HepG2 (cell line): Measurements from ENCODE around the gene PSMC3IP. TPM values are rescaled to one million over a fixed set of nuclear protein-coding genes. Genes with fewer than 3 reads are reported as not detected.

Experiments used
- CHD4 ChIP-seq: fragments of 200-600 bp; sonication (generic); IDR thresholded peaks from 2 replicates; pipeline ENCODE4 v1.7.0; 2017; ENCODE audit warnings: mild to moderate bottlenecking, low read length, borderline replicate concordance
- CREB1 ChIP-seq, 2 experiments: fragments of 450-650 bp in 1 of 2; IDR thresholded peaks; 2 replicates each; pipeline ENCODE4 v1.6.1; 2016 to 2017; ENCODE audit warnings: control low read depth in 1 of 2, mild to moderate bottlenecking in 1 of 2, missing compliant biosample characterization in 1 of 2, missing genetic modification characterization in 1 of 2
- ETV6 ChIP-seq: sonication (generic); formaldehyde crosslinking; conservative IDR thresholded peaks from 2 replicates; pipeline ENCODE4 v1.4.0; 2020; ENCODE audit warnings: missing genetic modification reagents
- FLYWCH1 ChIP-seq: sonication (generic); formaldehyde crosslinking; IDR thresholded peaks from 2 replicates; pipeline ENCODE4 v1.8.1; 2023; ENCODE audit warnings: mild to moderate bottlenecking, missing genetic modification reagents
- HOXA5 ChIP-seq: sonication (generic); formaldehyde crosslinking; IDR thresholded peaks from 2 replicates; pipeline ENCODE4 v1.4.0; 2020; ENCODE audit warnings: missing genetic modification reagents
- KDM5A ChIP-seq: fragments of 200-600 bp; sonication (generic); IDR thresholded peaks from 2 replicates; pipeline ENCODE4 v1.7.0; 2018; ENCODE audit warnings: antibody characterized with exemption, mild to moderate bottlenecking, low read length, borderline replicate concordance
- RCOR2 ChIP-seq: IDR thresholded peaks from 2 replicates; pipeline ENCODE4 v1.6.1; 2016; ENCODE audit warnings: missing biosample characterization, missing genetic modification reagents
- SIN3B ChIP-seq: fragments of 150-350 bp; IDR thresholded peaks from 2 replicates; pipeline ENCODE4 v1.6.1; 2014; ENCODE audit warnings: low read length
- SRF ChIP-seq: IDR thresholded peaks from 2 replicates; pipeline ENCODE4 v1.6.1; 2011; ENCODE audit warnings: mild to moderate bottlenecking, low read depth, low read length, moderate library complexity
- TARDBP ChIP-seq: sonication (generic); formaldehyde crosslinking; IDR thresholded peaks from 2 replicates; pipeline ENCODE4 v1.8.0; 2022; ENCODE audit warnings: mild to moderate bottlenecking, missing genetic modification reagents
- TEAD3 ChIP-seq: optimal IDR thresholded peaks from 2 replicates; pipeline ENCODE3; 2016; ENCODE audit warnings: borderline replicate concordance
- U2AF1 ChIP-seq: fragments of 200-400 bp; formaldehyde crosslinking; optimal IDR thresholded peaks from 2 replicates; pipeline ENCODE3; 2017; ENCODE audit warnings: mild to moderate bottlenecking, low read depth, low read length
- ZC3H4 ChIP-seq: sonication (generic); formaldehyde crosslinking; IDR thresholded peaks from 2 replicates; pipeline ENCODE4 v1.4.0; 2020; ENCODE audit warnings: missing genetic modification reagents, borderline replicate concordance
- ZNF263 ChIP-seq: sonication (generic); formaldehyde crosslinking; IDR thresholded peaks from 2 replicates; pipeline ENCODE4 v1.4.0; 2020; ENCODE audit warnings: missing genetic modification reagents
- ZNF382 ChIP-seq: sonication (generic); formaldehyde crosslinking; IDR thresholded peaks from 2 replicates; pipeline ENCODE4 v1.5.0; 2020; ENCODE audit warnings: missing genetic modification reagents, mild to moderate bottlenecking, borderline replicate concordance
- ZNF441 ChIP-seq: sonication (generic); formaldehyde crosslinking; IDR thresholded peaks from 2 replicates; pipeline ENCODE4 v1.7.0; 2021; ENCODE audit warnings: missing genetic modification reagents, borderline replicate concordance
- ZNF512B ChIP-seq: sonication (generic); formaldehyde crosslinking; IDR thresholded peaks from 2 replicates; pipeline ENCODE4 v1.5.1; 2020; ENCODE audit warnings: missing genetic modification reagents, mild to moderate bottlenecking, borderline replicate concordance
- ZNF576 ChIP-seq: sonication (generic); formaldehyde crosslinking; IDR thresholded peaks from 2 replicates; pipeline ENCODE4 v1.4.0; 2020; ENCODE audit warnings: mild to moderate bottlenecking, missing genetic modification reagents
- ZNF607 ChIP-seq: sonication (generic); formaldehyde crosslinking; IDR thresholded peaks from 2 replicates; pipeline ENCODE4 v1.5.1; 2020; ENCODE audit warnings: missing genetic modification reagents, mild to moderate bottlenecking, borderline replicate concordance
- ZNF776 ChIP-seq: sonication (generic); formaldehyde crosslinking; IDR thresholded peaks from 2 replicates; pipeline ENCODE4 v1.4.0; 2020; ENCODE audit warnings: mild to moderate bottlenecking, missing genetic modification reagents
- polyA plus RNA-seq, 8 experiments: library from polyadenylated mRNA; depleted of rRNA in 3 of 8; stranded (reverse) in 7 of 8; unstranded in 1 of 8; fragments of >200 nt; fragmentation: Illumina TruSeq in 4 of 8; extraction: Trizol in 4 of 8; gene quantifications; 2 replicates each; pipeline versions ENCODE4 v1.2.1 to v1.2.3, GENCODE V29; 2011 to 2016; ENCODE audit warnings: low read depth in 4 of 8, missing spikeins in 1 of 8, mixed read lengths in 1 of 8; ENCODE audit not compliant: insufficient read depth in 1 of 8
- total RNA-seq, 5 experiments: library from RNA; depleted of rRNA; stranded (reverse); fragments of >200 nt; fragmentation: Illumina TruSeq; extraction: Trizol; gene quantifications; 2 replicates each; pipeline ENCODE4 v1.2.3, GENCODE V29; 2016; ENCODE audit warnings: low read depth in 1 of 5
- TF ChIP-seq, protein P1 (sequence below), 2 experiments: sonication (generic) in 1 of 2; formaldehyde crosslinking in 1 of 2; IDR thresholded peaks; 2 replicates each; pipeline versions ENCODE4 v1.4.0 to v1.6.1; 2018 to 2020; ENCODE audit warnings: missing genetic modification reagents in 2 of 2, borderline replicate concordance in 1 of 2, low read depth in 1 of 2, mild to moderate bottlenecking in 1 of 2, missing biosample characterization in 1 of 2
- TF ChIP-seq, protein P2 (sequence below): sonication (generic); formaldehyde crosslinking; IDR thresholded peaks from 2 replicates; pipeline ENCODE4 v1.8.1; 2023; ENCODE audit warnings: mild to moderate bottlenecking, missing genetic modification reagents, borderline replicate concordance
- TF ChIP-seq, protein P3 (sequence below): sonication (generic); formaldehyde crosslinking; IDR thresholded peaks from 2 replicates; pipeline ENCODE4 v1.4.0; 2020; ENCODE audit warnings: mild to moderate bottlenecking, missing genetic modification reagents

PSMC3IP gene
- total and polyA plus RNA-seq, 2 of the 13 experiments (the other 11 are each of a cell fraction or from before 2014, with no cell fraction given), result 6.5 to 22.4 TPM

- TF ChIP-seq ZNF512B (CRISPR knock-in tag) (no peak), ZNF441 (CRISPR knock-in tag) (peak; percentile 54; the same call in 1 of the 2 replicates), ZNF576 (CRISPR knock-in tag) (no peak), KDM5A (peak; percentile 30; the same call in 1 of the 2 replicates), RCOR2 (CRISPR knock-in tag) (no peak), ZNF776 (CRISPR knock-in tag) (no peak), CHD4 (0 out of 2 replicates have a peak, but pooled peaks have one; percentile 47), CREB1 (IDR thresholded peaks at IDR 0.05) (no peak), CREB1 (CRISPR knock-in tag; IDR thresholded peaks at IDR 0.05) (no peak), TARDBP (CRISPR knock-in tag) (0 out of 2 replicates have a peak, but pooled peaks have one; percentile 20), HOXA5 (peak; percentile 26; the same call in 1 of the 2 replicates), ZNF607 (0 out of 2 replicates have a peak, but pooled peaks have one; percentile 25), ZNF382 (CRISPR knock-in tag) (no peak), ZNF263 (CRISPR knock-in tag) (0 out of 2 replicates have a peak, but pooled peaks have one; percentile 10), U2AF1 (peak; percentile 10), TEAD3 (CRISPR knock-in tag) (peak; percentile 27), ZC3H4 (0 out of 2 replicates have a peak, but pooled peaks have one; percentile 31), FLYWCH1 (no peak), ETV6 (CRISPR knock-in tag) (no peak), SRF (peak; percentile 32; the same call in 1 of the 2 replicates), SIN3B (no peak)
- TF ChIP-seq, protein P1, sequence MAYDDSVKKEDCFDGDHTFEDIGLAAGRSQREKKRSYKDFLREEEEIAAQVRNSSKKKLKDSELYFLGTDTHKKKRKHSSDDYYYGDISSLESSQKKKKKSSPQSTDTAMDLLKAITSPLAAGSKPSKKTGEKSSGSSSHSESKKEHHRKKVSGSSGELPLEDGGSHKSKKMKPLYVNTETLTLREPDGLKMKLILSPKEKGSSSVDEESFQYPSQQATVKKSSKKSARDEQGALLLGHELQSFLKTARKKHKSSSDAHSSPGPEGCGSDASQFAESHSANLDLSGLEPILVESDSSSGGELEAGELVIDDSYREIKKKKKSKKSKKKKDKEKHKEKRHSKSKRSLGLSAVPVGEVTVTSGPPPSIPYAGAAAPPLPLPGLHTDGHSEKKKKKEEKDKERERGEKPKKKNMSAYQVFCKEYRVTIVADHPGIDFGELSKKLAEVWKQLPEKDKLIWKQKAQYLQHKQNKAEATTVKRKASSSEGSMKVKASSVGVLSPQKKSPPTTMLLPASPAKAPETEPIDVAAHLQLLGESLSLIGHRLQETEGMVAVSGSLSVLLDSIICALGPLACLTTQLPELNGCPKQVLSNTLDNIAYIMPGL (CRISPR knock-in tag; IDR thresholded peaks at IDR 0.05; ENCODE audit: borderline replicate concordance in 1 of 2, low read depth in 1 of 2), result peak in 1 of 2 experiments; percentile 59; a peak in 2 of 4 replicates
- TF ChIP-seq, protein P2, sequence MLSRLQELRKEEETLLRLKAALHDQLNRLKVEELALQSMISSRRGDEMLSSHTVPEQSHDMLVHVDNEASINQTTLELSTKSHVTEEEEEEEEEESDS (CRISPR knock-in tag), result peak; percentile 37; the same call in 1 of the 2 replicates
- TF ChIP-seq, protein P3, sequence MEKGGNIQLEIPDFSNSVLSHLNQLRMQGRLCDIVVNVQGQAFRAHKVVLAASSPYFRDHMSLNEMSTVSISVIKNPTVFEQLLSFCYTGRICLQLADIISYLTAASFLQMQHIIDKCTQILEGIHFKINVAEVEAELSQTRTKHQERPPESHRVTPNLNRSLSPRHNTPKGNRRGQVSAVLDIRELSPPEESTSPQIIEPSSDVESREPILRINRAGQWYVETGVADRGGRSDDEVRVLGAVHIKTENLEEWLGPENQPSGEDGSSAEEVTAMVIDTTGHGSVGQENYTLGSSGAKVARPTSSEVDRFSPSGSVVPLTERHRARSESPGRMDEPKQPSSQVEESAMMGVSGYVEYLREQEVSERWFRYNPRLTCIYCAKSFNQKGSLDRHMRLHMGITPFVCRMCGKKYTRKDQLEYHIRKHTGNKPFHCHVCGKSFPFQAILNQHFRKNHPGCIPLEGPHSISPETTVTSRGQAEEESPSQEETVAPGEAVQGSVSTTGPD (CRISPR knock-in tag), result no peak
Measured at GRCh38 chr17:42578282-42578869, 847 bp upstream of the PSMC3IP start (continued).
